ENCODE results near the gene SPOCK2. TPM values are rescaled to one million over a fixed set of nuclear protein-coding genes. Genes with fewer than 3 reads are reported as not detected.

The SPOCK2 gene
- polyA plus RNA-seq, 1 donor (not counting 4 experiments of a cell fraction or from before 2014, with no cell fraction given): 0.14 TPM

DNA sequence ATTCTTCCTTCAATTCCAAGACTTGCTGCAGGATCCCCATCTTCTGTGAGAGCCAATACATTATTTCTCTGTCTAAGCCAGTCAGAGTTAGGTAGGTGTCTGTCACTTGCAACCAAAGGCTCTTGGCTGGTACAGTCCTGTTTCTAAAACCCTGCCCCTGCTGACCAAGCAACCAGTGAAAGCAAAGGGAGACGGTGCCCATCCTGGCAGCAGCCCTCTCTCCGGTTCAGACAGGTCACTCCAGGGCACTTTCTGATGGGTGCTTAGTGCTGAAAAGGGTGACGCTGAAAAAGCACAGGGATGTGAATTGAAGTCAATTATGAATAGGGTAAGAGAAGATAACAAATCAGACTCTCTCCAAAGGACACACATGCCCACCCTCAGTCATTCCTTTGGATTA is 37.5 kb downstream of the SPOCK2 start:
- Histone ChIP-seq H2AFZ (ENCODE audit: control insufficient read depth, low read length) (no peak overlapping the region), H3K4me1 (ENCODE audit: control insufficient read depth, extremely low read depth, insufficient read depth, low read length) (peaks cover 7% of the 10 kb centered on the region), H4K20me1 (ENCODE audit: control insufficient read depth, extremely low read depth, insufficient read depth, low read length) (no peaks in the 10 kb centered on the region), H3K27ac (ENCODE audit: control insufficient read depth, insufficient read depth, low read length) (no peak overlapping the region), H3K36me3 (ENCODE audit: control insufficient read depth in 2 of 2, extremely low read depth in 1 of 2, insufficient read depth in 2 of 2, low read length in 2 of 2) (no peaks in the 10 kb centered on the region), H3K4me2 (ENCODE audit: control insufficient read depth, extremely low read depth, insufficient read depth, low read depth, low read length) (no peak overlapping the region), H3K79me2 (ENCODE audit: control insufficient read depth, insufficient read depth, low read length) (no peaks in the 10 kb centered on the region), H3K9me3 (ENCODE audit: control insufficient read depth, low read depth, low read length) (peaks cover 2% of the 10 kb centered on the region), H3K4me3 (ENCODE audit: control insufficient read depth in 2 of 3, extremely low read depth in 1 of 3, insufficient read depth in 2 of 3, low read depth in 1 of 3, low read length in 3 of 3) (no peak overlapping the region), H3K9me1 (ENCODE audit: control insufficient read depth, extremely low read depth, insufficient read depth, low read length) (no peaks in the 10 kb centered on the region), H3K27me3 (ENCODE audit: control insufficient read depth, extremely low read depth, insufficient read depth, low read length) (no peaks in the 10 kb centered on the region), H3K9ac (ENCODE audit: control insufficient read depth, extremely low read depth, insufficient read depth, low read length) (no peak overlapping the region)
- TF ChIP-seq CTCF (optimal IDR thresholded peaks at IDR 0.05 in 1 of 3, IDR thresholded peaks at IDR 0.05 in 1 of 3, conservative IDR thresholded peaks at IDR 0.05 in 1 of 3; ENCODE audit: extremely low read depth in 1 of 3, insufficient read depth in 2 of 3, low read length in 3 of 3) (no peak), EZH2 (IDR thresholded peaks at IDR 0.05; ENCODE audit: low read length) (no peak)
- FAIRE-seq: no peak
- dilution Hi-C loops (cut with MboI; ENCODE audit: extremely low pct_ligation_motif_present, low sequenced_read_pairs): no loop called here
- no peak for DNase-seq (ENCODE audit: low read depth, low spot score)

DNA sequence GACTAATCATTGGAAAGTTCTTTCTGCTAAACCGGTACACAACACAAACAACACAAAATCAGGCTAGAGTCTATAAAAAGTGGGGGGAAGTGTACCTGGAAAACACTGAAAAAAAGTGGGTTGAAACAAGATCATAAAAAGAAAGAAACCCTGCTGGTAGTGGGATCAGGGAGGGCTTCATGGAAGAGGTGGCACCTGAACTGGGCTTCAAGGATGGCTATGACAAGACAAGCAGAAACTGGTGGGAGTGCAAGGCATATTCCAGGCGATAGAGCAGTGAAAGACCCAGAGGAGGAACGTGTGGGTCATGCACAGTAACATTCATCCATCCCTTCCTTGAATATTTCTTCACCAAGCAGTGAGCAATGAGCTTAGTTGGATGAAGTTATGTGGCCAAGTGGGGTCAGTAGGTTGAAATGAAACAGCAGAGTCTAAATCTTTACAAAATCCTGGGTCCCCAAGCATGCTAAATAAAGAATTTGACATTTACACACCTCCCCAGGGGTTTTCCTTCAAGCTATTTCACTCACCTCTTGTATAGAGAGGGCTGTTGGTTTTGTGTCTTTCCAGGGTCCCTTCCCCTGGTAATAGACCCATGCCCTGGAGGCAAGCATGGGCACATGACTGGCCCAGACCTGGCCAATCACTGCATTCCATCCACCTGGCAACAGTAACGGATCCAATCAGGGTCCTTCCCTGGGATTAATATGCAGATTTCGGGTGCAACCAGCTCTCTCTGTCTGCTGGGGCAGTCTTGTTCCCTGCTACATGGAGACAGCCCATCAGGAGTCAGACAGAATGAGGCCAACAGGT is 38.2 kb downstream of the SPOCK2 start:
- H3K4me3 ChIP-seq (ENCODE audit: control insufficient read depth in 2 of 3, extremely low read depth in 1 of 3, insufficient read depth in 2 of 3, low read depth in 1 of 3, low read length in 3 of 3): no peak overlapping the region
- TF ChIP-seq EZH2 (IDR thresholded peaks at IDR 0.05; ENCODE audit: low read length): no peak
- TF ChIP-seq CTCF (optimal IDR thresholded peaks at IDR 0.05 in 1 of 3, IDR thresholded peaks at IDR 0.05 in 1 of 3, conservative IDR thresholded peaks at IDR 0.05 in 1 of 3; ENCODE audit: extremely low read depth in 1 of 3, insufficient read depth in 2 of 3, low read length in 3 of 3): no peak
- H3K36me3 ChIP-seq (ENCODE audit: control insufficient read depth in 2 of 2, extremely low read depth in 1 of 2, insufficient read depth in 2 of 2, low read length in 2 of 2): no peaks in the 10 kb centered on the region
- no peak for DNase-seq (ENCODE audit: low read depth, low spot score)
- no peak overlapping the region for H3K4me2 ChIP-seq (ENCODE audit: control insufficient read depth, extremely low read depth, insufficient read depth, low read depth, low read length)
- dilution Hi-C loops (cut with MboI; ENCODE audit: extremely low pct_ligation_motif_present, low sequenced_read_pairs): no loop called here
- H2AFZ ChIP-seq (ENCODE audit: control insufficient read depth, low read length): no peak overlapping the region
- H3K9ac ChIP-seq (ENCODE audit: control insufficient read depth, extremely low read depth, insufficient read depth, low read length): no peak overlapping the region
- no peaks in the 10 kb centered on the region for H4K20me1 ChIP-seq (ENCODE audit: control insufficient read depth, extremely low read depth, insufficient read depth, low read length)
- peaks cover 13% of the 10 kb centered on the region for H3K4me1 ChIP-seq (ENCODE audit: control insufficient read depth, extremely low read depth, insufficient read depth, low read length)
- H3K27ac ChIP-seq (ENCODE audit: control insufficient read depth, insufficient read depth, low read length): no peak overlapping the region
- H3K27me3 ChIP-seq (ENCODE audit: control insufficient read depth, extremely low read depth, insufficient read depth, low read length): no peaks in the 10 kb centered on the region
- no peaks in the 10 kb centered on the region for H3K9me1 ChIP-seq (ENCODE audit: control insufficient read depth, extremely low read depth, insufficient read depth, low read length)
- H3K79me2 ChIP-seq (ENCODE audit: control insufficient read depth, insufficient read depth, low read length): no peaks in the 10 kb centered on the region
- H3K9me3 ChIP-seq (ENCODE audit: control insufficient read depth, low read depth, low read length): peaks cover 2% of the 10 kb centered on the region
- FAIRE-seq: no peak
